Smooth muscle cell (in vitro differentiated cells): ENCODE measurements around the gene MBLAC1. TPM values are rescaled to one million over a fixed set of nuclear protein-coding genes. Genes with fewer than 3 reads are reported as not detected.

Source experiments
- DNase-seq: peaks from one replicate; lab custom pipeline; 2025; ENCODE audit not compliant: unreplicated experiment; lab: John Stamatoyannopoulos, UW
- H2AFZ ChIP-seq: fragments of 200-600 bp; sonication (generic); 2 replicates; pipeline ENCODE4 v1.6.0; 2016; ENCODE audit warnings: antibody characterized with exemption, low read depth, mild to moderate bottlenecking
- H3F3A ChIP-seq: fragments of 200-600 bp; sonication (generic); 2 replicates; pipeline ENCODE4 v1.6.0; 2017; ENCODE audit warnings: antibody characterized with exemption, low read depth
- H3K27ac ChIP-seq: fragments of 200-600 bp; sonication (generic); 2 replicates; pipeline ENCODE4 v1.5.1; 2016; ENCODE audit warnings: low read depth, mild to moderate bottlenecking
- H3K27me3 ChIP-seq: fragments of 200-600 bp; sonication (generic); 2 replicates; pipeline ENCODE4 v1.6.1; 2016; ENCODE audit warnings: low read depth, mild to moderate bottlenecking
- H3K36me3 ChIP-seq: fragments of 200-600 bp; sonication (generic); 2 replicates; pipeline ENCODE4 v1.5.1; 2016; ENCODE audit warnings: low read depth
- H3K4me1 ChIP-seq: fragments of 200-600 bp; sonication (generic); 2 replicates; pipeline ENCODE4 v1.5.1; 2016; ENCODE audit warnings: low read depth
- H3K4me2 ChIP-seq: fragments of 200-600 bp; sonication (generic); 2 replicates; pipeline ENCODE4 v1.6.0; 2016; ENCODE audit warnings: mild to moderate bottlenecking
- H3K4me3 ChIP-seq: fragments of 200-600 bp; sonication (generic); 2 replicates; pipeline ENCODE4 v1.5.1; 2016; ENCODE audit warnings: mild to moderate bottlenecking
- H3K79me2 ChIP-seq: fragments of 200-600 bp; sonication (generic); 2 replicates; pipeline ENCODE4 v1.6.0; 2016; ENCODE audit warnings: low read depth, mild to moderate bottlenecking
- H3K9ac ChIP-seq: fragments of 200-600 bp; sonication (generic); 2 replicates; pipeline ENCODE4 v1.6.0; 2016; ENCODE audit warnings: low read depth
- H3K9me3 ChIP-seq: fragments of 200-600 bp; sonication (generic); replicated peaks from 2 replicates; pipeline ENCODE4 v1.5.1; 2016; ENCODE audit warnings: low read depth
- H4K20me1 ChIP-seq: fragments of 200-600 bp; sonication (generic); 2 replicates; pipeline ENCODE4 v1.6.0; 2016; ENCODE audit warnings: low read depth
- WGBS: methylation state at CpG from one replicate; pipeline ENCODE4 v1.1.7; 2016; ENCODE audit warnings: low lambda C conversion rate; 5-methylcytosine and 5-hydroxymethylcytosine counted together
- polyA plus RNA-seq: library from polyadenylated mRNA; unstranded; fragments of >200 nt; fragmentation: Nextera tagmentation; extraction: Ambion mirVana; gene quantifications from 2 replicates; pipeline ENCODE4 v1.2.1, GENCODE V29; 2016
- total RNA-seq: library from RNA; depleted of rRNA; stranded (reverse); fragments of >200 nt; gene quantifications from 2 replicates; pipeline ENCODE4 v1.2.3, GENCODE V29; 2014
- TF ChIP-seq, protein P1 (sequence below): fragments of 200-600 bp; sonication (generic); IDR thresholded peaks from 2 replicates; pipeline ENCODE4 v1.5.1; 2017; ENCODE audit warnings: borderline replicate concordance, mild to moderate bottlenecking, antibody characterized with exemption; ENCODE audit not compliant: insufficient read depth, poor library complexity, severe bottlenecking

MBLAC1 gene
- total and polyA plus RNA-seq, 2 experiments from 2014 or later: 0.76 to 2.3 TPM

DNA sequence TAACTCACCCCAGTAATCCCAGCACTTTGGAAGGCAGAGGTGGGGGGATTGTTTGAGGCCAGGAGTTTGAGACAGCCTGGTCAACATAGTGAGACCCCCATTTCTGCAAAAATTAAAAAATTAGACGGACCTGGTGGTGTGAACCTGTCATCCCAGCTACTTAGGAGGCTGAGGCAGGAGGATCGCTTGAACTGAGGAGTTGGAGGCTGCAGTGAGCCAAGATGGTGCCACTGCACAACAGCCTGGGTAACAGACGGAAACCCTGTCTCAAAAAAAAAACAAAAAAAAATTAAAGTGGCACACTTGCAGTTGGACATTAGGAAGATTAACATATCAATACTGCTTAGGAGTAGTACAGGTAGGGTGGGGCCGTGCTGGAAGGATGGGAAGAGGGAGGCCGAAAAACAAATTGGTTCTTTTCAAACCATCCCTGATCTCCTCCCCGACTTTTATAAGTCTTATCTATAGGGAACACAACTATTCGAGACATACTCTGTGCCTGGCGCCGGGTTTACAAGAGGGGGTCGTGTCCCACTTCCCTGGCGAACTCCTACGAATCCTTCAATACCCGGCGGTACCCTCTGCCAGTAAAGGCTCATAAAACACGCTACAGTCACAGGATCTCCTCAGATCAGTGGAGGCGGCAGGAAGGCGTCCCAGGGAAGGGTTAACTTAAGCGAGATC, 8.2 kb upstream of the MBLAC1 start:
- H4K20me1 ChIP-seq: no peaks in the 10 kb centered on the region
- H3K27ac ChIP-seq: peak overlapping the region; percentile 92
- peak overlapping the region; percentile 96 for H3K4me3 ChIP-seq
- peaks cover 10% of the 10 kb centered on the region for H3K4me1 ChIP-seq
- H2AFZ ChIP-seq: peak overlapping the region; percentile 93
- TF ChIP-seq, protein P1, sequence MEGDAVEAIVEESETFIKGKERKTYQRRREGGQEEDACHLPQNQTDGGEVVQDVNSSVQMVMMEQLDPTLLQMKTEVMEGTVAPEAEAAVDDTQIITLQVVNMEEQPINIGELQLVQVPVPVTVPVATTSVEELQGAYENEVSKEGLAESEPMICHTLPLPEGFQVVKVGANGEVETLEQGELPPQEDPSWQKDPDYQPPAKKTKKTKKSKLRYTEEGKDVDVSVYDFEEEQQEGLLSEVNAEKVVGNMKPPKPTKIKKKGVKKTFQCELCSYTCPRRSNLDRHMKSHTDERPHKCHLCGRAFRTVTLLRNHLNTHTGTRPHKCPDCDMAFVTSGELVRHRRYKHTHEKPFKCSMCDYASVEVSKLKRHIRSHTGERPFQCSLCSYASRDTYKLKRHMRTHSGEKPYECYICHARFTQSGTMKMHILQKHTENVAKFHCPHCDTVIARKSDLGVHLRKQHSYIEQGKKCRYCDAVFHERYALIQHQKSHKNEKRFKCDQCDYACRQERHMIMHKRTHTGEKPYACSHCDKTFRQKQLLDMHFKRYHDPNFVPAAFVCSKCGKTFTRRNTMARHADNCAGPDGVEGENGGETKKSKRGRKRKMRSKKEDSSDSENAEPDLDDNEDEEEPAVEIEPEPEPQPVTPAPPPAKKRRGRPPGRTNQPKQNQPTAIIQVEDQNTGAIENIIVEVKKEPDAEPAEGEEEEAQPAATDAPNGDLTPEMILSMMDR: no peak
- peaks cover 18% of the 10 kb centered on the region for H3K79me2 ChIP-seq
- H3K36me3 ChIP-seq: no peaks in the 10 kb centered on the region
- peaks cover 3% of the 10 kb centered on the region for H3F3A ChIP-seq
- WGBS: 21% methylated on average over 18 of the region's 18 CpGs
- DNase-seq: no peak
- peak overlapping the region; percentile 96 for H3K4me2 ChIP-seq
- peak overlapping the region; percentile 94 for H3K9ac ChIP-seq
- no peaks in the 10 kb centered on the region for H3K27me3 ChIP-seq
- no peaks in the 10 kb centered on the region for H3K9me3 ChIP-seq

DNA sequence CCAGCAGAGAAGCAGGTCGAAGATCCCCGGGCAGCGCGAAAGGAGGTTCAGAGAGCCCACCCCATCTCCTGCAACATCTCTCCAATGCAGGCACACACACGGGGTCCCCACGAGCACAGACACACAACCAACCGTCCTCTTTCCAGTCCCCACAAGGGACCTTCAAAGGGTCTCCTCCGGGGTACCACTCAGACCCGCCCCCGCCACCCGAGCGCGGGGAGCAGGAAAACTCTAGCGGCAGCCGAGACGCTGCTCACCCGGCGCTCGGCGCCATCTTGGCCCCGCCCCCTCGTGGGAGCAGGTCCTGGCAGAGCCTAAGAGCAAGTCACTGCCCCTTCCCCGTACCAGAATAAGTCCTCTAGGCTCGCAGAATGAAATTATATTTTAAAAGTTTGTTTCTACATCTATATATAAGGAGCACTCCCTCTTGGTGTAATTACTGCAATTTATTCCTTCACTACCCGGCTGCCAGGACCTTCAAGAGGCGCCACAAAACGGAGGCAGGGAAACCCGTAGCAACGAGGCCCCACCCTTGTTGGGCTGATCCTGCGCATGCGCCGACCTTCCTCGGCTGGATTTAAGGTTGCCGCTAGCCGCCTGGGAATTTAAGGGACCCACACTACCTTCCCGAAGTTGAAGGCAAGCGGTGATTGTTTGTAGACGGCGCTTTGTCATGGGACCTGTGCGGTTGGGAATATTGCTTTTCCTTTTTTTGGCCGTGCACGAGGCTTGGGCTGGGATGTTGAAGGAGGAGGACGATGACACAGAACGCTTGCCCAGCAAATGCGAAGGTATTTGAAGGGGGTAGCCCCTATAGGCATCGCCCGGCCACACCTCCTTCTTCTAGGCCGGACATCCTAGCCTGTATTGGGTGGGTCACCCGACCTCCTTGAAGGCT, 7.4 kb upstream of the MBLAC1 start, which contains the start of the genes CNPY4 and TAF6:
Gene CNPY4, plus strand, starts transcription at position 563 of the 898 bp plus-strand sequence. Its CDS starts 111 bp downstream, at position 674.
Gene TAF6, minus strand, starts transcription at position 287 of the 898 bp plus-strand sequence. CDS start 5,149 bp downstream, outside the sequence.
- Histone ChIP-seq H3F3A (peaks cover 3% of the 10 kb centered on the region), H3K27ac (peak within 1 kb of the TSS; percentile 92), H3K36me3 (no peaks in the 10 kb centered on the region), H3K4me1 (peaks cover 10% of the 10 kb centered on the region), H3K27me3 (no peaks in the 10 kb centered on the region), H3K4me3 (peak within 1 kb of the TSS; percentile 96), H4K20me1 (no peaks in the 10 kb centered on the region), H3K9me3 (no peaks in the 10 kb centered on the region), H3K79me2 (peaks cover 18% of the 10 kb centered on the region), H2AFZ (peak within 1 kb of the TSS; percentile 93), H3K9ac (peak within 1 kb of the TSS; percentile 94), H3K4me2 (peak within 1 kb of the TSS; percentile 96)
- peak; percentile 80 for DNase-seq
- WGBS: under 1% methylated on average over 49 of the region's 49 CpGs
- TF ChIP-seq, protein P1: no peak

DNA sequence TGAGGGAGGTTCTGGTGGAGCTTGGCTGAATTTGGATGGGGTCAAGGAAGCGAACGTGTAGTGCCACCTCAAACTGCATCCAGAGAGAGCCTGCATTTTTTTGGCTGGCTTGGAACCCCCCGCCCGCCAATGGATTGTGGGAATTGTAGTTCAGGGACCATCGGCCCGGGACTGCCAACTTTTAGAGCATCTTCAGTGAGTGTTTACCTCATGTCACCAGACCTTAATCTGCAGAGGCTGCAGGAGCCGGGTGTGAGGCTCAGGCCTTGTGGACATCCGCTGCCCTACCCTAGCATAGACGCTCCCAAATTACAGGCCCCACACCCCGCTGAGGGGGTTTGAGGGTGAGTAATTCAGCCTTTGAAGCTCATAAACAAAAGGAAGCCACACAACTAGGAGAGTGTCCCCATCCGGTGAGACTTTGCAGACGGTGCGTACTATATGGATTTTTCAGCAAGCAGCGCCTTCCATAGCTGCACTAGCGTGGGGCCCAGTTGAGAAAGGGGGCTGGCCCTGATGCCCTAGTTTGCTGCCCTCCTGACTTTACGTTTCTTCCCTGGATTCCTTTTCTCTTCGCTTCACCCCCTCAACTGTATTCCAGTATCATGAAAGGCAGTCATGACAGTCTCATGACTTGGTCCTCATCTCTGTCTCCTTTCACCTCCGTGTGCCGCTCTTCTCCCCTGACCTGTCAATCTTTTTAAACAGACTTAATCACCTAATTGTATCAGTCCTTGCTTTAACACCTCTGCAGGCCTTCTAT, 6.6 kb upstream of the MBLAC1 start:
- WGBS: 16% methylated on average over 19 of the region's 19 CpGs

More for the DNA sequence above, 6.6 kb upstream of the MBLAC1 start:
- Histone ChIP-seq H3K9me3 (no peaks in the 10 kb centered on the region), H3K27me3 (no peaks in the 10 kb centered on the region), H2AFZ (peak overlapping the region; percentile 93), H3K27ac (peak overlapping the region; percentile 92), H3K4me3 (peak overlapping the region; percentile 96), H3K4me2 (peak overlapping the region; percentile 96), H3K36me3 (no peaks in the 10 kb centered on the region), H3K9ac (peak overlapping the region; percentile 94), H3F3A (peaks cover 3% of the 10 kb centered on the region), H3K4me1 (peaks cover 10% of the 10 kb centered on the region), H4K20me1 (no peaks in the 10 kb centered on the region), H3K79me2 (peaks cover 18% of the 10 kb centered on the region)
- peak; percentile 53 for DNase-seq
- TF ChIP-seq, protein P1: no peak
